ENCODE measurements around the gene HTR1E. TPM values are rescaled to one million over a fixed set of nuclear protein-coding genes. Genes with fewer than 3 reads are reported as not detected.

Gene HTR1E
- total RNA-seq, 1 donor from 2014 or later, result not detected

GRCh38 chr6:87053312-87053711 is 116.0 kb downstream of the HTR1E start:
- no peak for DNase-seq (ENCODE audit: low spot score in 2 of 2)
- intact Hi-C loops (cut with DNase I), result no loop called here
- Histone ChIP-seq H3K36me3 (no peaks in the 10 kb centered on the region), H3K9me3 (no peaks in the 10 kb centered on the region), H3K27me3 (no peaks in the 10 kb centered on the region), H3K4me3 (no peak overlapping the region), H3K27ac (no peak overlapping the region), H3K4me1 (no peaks in the 10 kb centered on the region)
- no peak for TF ChIP-seq CTCF (IDR thresholded peaks at IDR 0.05)

- Histone ChIP-seq H3K27me3 (no peaks in the 10 kb centered on the region), H3K36me3 (no peaks in the 10 kb centered on the region), H3K27ac (no peak overlapping the region), H3K4me1 (no peaks in the 10 kb centered on the region), H3K9me3 (no peaks in the 10 kb centered on the region), H3K4me3 (no peak overlapping the region)
- no peak for TF ChIP-seq CTCF (IDR thresholded peaks at IDR 0.05)
- intact Hi-C loops (cut with DNase I), result no loop called here
- DNase-seq (ENCODE audit: low spot score in 2 of 2), result no peak
These were observed 117.0 kb downstream of the HTR1E start for GRCh38 chr6:87054143-87054833.

DNA sequence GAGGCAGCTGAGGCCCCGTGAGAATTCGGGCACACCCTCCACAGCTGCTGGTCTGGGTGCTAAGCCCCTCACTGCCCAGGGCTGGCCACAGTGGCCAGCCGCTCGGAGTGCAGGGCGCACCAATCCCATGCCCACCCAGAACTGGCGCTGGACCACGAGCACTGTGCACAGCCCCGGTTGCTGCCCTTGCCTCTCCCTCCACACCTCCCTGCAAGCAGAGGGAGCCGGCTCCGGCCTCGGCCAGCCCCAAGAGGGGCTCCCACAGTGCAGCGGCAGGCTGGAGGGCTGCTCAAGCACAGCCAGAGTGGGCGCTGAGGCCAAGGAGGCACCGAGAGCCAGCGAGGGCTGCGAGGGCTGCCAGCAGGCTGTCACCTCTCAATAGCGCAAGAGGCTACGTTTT is 122.6 kb downstream of the HTR1E start:
- no peak overlapping the region for H3K27ac ChIP-seq
- H3K36me3 ChIP-seq, result no peaks in the 10 kb centered on the region
- H3K27me3 ChIP-seq, result no peaks in the 10 kb centered on the region
- no peaks in the 10 kb centered on the region for H3K4me1 ChIP-seq
- H3K9me3 ChIP-seq, result no peaks in the 10 kb centered on the region
- DNase-seq (ENCODE audit: low spot score in 2 of 2), result no peak
- H3K4me3 ChIP-seq, result no peak overlapping the region
- intact Hi-C loops (cut with DNase I), result no loop called here
- no peak for TF ChIP-seq CTCF (IDR thresholded peaks at IDR 0.05)

- H3K4me1 ChIP-seq, result no peaks in the 10 kb centered on the region
- H3K9me3 ChIP-seq, result no peaks in the 10 kb centered on the region
- no peak overlapping the region for H3K4me3 ChIP-seq
- no peak for DNase-seq (ENCODE audit: low spot score in 2 of 2)
- intact Hi-C loops (cut with DNase I), result no loop called here
- no peaks in the 10 kb centered on the region for H3K27me3 ChIP-seq
- no peaks in the 10 kb centered on the region for H3K36me3 ChIP-seq
- no peak for TF ChIP-seq CTCF (IDR thresholded peaks at IDR 0.05)
- H3K27ac ChIP-seq, result no peak overlapping the region
These were observed 127.8 kb downstream of the HTR1E start for GRCh38 chr6:87065117-87065516.

Other genes starting within 250 kb of the HTR1E start
- gene CGA, start 157.6 kb downstream of the HTR1E start, total RNA-seq, result not detected
- gene ZNF292, start 218.0 kb downstream of the HTR1E start, total RNA-seq, result 19.1 TPM